ENCODE data around the gene INPP5D. TPM values are rescaled to one million over a fixed set of nuclear protein-coding genes. Genes with fewer than 3 reads are reported as not detected.

The INPP5D gene
- total and polyA plus RNA-seq, 2 of the 13 experiments (the other 11 are each of a cell fraction or from before 2014, with no cell fraction given), result 16.7 to 18.0 TPM

DNA sequence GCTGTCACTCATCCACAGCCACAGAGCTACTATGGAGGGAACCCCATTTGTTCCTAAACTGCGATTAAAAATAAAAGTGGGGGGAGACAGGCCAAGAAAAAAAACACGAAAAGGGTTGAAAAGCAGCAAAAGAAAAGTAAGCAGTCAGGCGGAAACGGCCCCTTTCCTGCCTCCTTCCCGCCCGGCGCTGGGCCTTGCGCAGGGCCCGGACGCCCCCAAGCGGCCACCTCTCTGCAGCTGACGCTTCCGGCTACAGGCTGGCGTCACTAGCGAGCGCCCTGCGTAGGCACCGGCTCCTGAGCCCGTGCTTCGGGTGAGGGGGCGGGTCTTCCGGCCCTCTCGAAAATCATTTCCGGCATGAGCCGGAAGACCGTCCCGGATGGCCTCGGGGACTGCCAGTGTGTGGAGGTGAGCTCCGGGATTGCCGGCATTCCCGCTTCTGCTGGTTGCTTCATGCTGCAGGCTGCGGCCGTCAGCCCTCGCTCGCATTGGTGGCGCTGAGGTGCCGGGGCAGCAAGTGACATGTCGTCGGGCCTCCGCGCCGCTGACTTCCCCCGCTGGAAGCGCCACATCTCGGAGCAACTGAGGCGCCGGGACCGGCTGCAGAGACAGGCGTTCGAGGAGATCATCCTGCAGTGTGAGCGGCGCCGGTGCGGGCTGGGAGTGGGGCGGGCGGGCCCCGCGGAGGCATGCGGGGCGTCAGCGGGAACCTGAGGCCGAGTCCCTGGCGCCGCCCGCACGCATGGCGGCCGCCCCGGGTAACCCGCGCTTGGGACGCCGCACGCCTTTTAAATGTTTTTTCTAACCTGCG lies 191.4 kb downstream of the INPP5D start, which contains the start of gene ATG16L1 (continued):
- TF ChIP-seq ZNF770 (CRISPR knock-in tag; IDR thresholded peaks at IDR 0.05) (peak; percentile 75), ZC3H13 (CRISPR knock-in tag; IDR thresholded peaks at IDR 0.05) (no peak; the same call in 1 of the 2 replicates), ZNF335 (CRISPR knock-in tag; IDR thresholded peaks at IDR 0.05) (peak; percentile 83), ZNF281 (CRISPR knock-in tag; IDR thresholded peaks at IDR 0.05; ENCODE audit: borderline replicate concordance) (peak; percentile 43; the same call in 1 of the 2 replicates), ZNF878 (CRISPR knock-in tag; IDR thresholded peaks at IDR 0.05) (no peak), CREM (IDR thresholded peaks at IDR 0.05) (peak; percentile 98), CREM (CRISPR knock-in tag; IDR thresholded peaks at IDR 0.05) (peak; percentile 87), SP2 (CRISPR knock-in tag; IDR thresholded peaks at IDR 0.05) (peak; percentile 95), MXD4 (CRISPR knock-in tag; IDR thresholded peaks at IDR 0.05) (peak; percentile 93), TARDBP (CRISPR knock-in tag; IDR thresholded peaks at IDR 0.05) (peak; percentile 98), ZNF776 (CRISPR knock-in tag; IDR thresholded peaks at IDR 0.05) (peak; percentile 87), SMAD1 (CRISPR knock-in tag; IDR thresholded peaks at IDR 0.05; ENCODE audit: borderline replicate concordance, low read depth) (peak; percentile 63; the same call in 1 of the 2 replicates), ARNTL (CRISPR knock-in tag; IDR thresholded peaks at IDR 0.05) (peak; percentile 83), MTA1 (CRISPR knock-in tag; IDR thresholded peaks at IDR 0.05; ENCODE audit: borderline replicate concordance) (peak; percentile 87; the same call in 1 of the 2 replicates), ZNF773 (CRISPR knock-in tag; IDR thresholded peaks at IDR 0.05; ENCODE audit: borderline replicate concordance) (peak; percentile 47; the same call in 1 of the 2 replicates), LBX2 (CRISPR knock-in tag; IDR thresholded peaks at IDR 0.05; ENCODE audit: borderline replicate concordance) (no peak), ZNF784 (CRISPR knock-in tag; IDR thresholded peaks at IDR 0.05; ENCODE audit: borderline replicate concordance) (peak; percentile 93; the same call in 1 of the 2 replicates), ZSCAN9 (CRISPR knock-in tag; IDR thresholded peaks at IDR 0.05; ENCODE audit: borderline replicate concordance) (peak; percentile 95; the same call in 1 of the 2 replicates), ZNF768 (CRISPR knock-in tag; IDR thresholded peaks at IDR 0.05) (peak; percentile 79), ATF7-NPFF (CRISPR knock-in tag; IDR thresholded peaks at IDR 0.05; ENCODE audit: low read depth) (peak; percentile 89), ZSCAN12 (CRISPR knock-in tag; IDR thresholded peaks at IDR 0.05) (no peak; the same call in 1 of the 2 replicates)
- TF ChIP-seq, protein P1, sequence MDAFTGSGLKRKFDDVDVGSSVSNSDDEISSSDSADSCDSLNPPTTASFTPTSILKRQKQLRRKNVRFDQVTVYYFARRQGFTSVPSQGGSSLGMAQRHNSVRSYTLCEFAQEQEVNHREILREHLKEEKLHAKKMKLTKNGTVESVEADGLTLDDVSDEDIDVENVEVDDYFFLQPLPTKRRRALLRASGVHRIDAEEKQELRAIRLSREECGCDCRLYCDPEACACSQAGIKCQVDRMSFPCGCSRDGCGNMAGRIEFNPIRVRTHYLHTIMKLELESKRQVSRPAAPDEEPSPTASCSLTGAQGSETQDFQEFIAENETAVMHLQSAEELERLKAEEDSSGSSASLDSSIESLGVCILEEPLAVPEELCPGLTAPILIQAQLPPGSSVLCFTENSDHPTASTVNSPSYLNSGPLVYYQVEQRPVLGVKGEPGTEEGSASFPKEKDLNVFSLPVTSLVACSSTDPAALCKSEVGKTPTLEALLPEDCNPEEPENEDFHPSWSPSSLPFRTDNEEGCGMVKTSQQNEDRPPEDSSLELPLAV (CRISPR knock-in tag; conservative IDR thresholded peaks at IDR 0.05; ENCODE audit: low read depth), result no peak
